Fibroblast of skin of right quadriceps (primary cell): ENCODE data around the gene SALL1.

Experiments
- DNase-seq: peaks from one replicate; pipeline ENCODE4 v3.0.0-alpha.2; 2013

The SALL1 gene

DNA sequence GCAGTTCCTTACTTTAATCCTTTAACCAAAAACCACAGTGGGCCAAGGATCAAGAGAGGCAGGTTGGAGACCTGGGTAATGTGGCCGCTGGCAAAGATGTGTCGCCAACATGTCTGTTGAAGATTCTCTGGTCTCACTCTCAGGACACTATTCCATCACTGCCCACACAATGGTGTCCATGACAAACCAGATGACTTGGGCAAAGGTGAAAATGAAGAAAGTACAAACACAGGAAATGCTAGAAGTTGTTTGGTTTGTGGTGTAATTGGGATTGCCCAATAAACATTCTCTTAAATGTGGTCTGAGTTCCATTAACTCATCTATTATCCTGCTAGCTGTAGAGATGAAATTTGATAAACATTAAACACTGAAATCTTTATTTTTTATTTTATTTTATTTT is 43.3 kb downstream of the SALL1 start:
- no peak for DNase-seq

DNA sequence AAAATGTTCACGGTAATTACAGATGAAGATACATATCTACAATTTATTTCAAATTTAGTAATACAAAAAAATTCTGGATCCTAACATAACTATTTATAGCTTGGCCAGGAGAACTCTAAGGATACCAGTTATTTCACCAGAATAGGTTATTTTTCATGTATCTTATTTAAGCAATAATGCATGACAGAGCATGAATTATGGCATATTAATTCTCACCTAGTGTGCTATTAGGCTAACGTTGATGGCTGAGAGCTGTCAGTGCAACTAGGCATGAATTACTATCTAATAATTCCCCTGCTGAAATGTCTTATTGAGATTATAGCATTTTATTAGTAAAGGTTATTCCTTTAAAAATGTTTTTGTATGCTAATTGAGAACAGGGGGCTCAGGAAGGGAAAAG is 44.5 kb downstream of the SALL1 start:
- DNase-seq = no peak

DNA sequence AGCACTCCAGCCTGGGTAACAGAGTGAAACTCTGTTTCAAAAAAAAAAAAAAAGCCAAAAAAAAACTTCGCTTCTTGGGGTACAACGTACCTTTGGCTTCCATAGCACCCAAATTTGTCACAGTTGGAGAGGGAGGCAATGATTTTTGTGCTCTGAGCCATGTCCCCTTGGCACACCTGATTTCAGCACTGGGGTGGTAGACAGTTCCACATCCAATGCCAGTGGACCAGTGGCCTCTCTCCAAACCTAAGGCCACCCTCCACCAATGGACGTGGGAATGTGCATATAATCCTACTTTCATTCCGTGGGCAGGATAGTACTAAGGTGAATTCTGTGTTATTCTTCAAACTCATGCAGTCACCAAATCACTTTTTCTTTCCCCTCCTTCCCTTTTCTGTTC is 47.5 kb downstream of the SALL1 start:
- DNase-seq = no peak

DNA sequence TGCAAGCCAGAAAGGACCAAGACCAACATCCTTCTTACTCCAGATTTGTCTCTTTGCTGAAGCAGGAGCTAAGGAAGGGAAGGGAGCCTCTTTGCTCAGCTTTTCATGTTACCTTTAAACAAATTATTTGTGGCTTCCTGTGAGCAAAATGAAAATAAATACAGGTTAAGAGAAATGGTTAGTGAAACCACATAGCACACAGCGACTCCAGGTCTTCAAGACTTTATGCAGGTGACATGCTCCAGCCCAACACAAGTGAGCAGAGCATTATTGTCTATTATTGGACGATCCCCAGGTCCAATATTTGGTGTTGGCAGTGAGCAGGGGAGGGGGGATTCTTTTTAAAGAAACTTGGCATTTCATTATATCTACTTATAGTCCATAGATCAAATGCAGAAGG is 53.3 kb downstream of the SALL1 start:
- DNase-seq = no peak

DNA sequence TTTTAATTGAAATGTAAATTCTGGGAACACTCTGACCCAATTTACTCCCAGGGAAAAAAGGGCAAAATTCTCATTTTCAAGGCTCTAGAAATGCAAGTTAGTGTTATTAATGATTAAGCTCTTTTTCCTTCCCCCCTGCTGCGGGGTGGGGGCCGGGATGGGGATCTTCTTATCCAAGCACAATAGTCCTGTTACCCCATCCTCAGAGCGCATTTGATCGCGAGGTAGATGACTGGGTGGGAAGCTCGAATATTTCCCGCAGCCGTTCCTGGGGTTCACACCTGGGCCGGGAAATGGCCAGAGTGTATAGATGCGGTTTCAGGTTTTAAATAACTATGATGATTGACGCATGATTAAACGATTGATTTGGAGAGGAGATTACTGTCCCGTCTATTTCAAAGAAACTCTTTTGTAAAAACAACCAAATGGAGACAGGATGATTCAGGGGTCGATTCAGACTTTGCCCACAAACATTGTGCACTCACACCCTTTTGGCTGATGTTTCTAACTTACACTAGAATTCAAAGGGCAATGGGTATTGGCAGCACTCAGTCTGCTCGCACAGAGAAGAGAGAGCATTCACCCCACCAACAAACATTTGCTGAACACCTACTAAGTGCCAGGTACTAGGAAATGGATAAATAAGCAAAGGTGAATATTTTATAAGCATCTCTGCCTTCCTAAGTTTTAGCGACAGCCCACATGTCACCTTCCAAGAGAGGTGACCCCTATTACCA is 55.0 kb downstream of the SALL1 start:
- DNase-seq = no peak

DNA sequence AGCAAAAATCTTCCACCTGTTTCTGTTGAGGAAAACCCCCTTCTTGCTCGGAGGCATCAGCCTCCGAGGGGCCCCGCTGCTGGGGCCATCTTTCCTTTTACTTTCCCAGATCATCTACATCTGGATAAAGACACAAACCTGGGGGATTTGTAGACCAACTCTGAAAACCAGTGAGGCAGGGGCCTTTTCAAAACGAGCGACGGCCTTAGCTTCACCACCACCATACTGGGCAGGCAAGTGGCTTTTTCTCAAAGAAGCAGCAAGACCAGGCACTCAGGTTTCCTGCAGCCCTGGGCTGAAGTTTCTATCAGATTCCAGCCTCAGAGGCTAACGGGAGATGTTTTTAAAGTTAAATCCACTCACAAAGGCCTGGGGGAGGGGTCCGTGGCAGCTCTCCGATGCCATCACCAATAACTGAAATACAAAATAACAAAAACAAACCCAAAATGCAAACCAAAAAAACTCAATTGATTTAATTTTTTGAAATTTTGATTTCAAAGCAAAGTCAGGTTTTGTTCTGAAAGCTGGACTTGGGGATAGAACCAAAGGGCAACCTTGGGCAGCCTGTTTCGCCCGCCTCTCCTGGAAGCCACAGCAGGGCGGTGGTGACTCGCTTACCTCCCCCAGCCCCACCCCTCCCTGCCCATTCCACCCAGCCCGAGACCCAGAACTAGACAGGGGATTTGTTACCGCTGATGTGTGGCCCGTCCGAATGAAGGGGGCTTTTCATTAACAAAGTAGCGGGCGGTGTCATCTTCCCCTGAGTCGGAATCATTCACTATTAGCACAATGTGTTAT is 55.8 kb downstream of the SALL1 start:
- DNase-seq = no peak

DNA sequence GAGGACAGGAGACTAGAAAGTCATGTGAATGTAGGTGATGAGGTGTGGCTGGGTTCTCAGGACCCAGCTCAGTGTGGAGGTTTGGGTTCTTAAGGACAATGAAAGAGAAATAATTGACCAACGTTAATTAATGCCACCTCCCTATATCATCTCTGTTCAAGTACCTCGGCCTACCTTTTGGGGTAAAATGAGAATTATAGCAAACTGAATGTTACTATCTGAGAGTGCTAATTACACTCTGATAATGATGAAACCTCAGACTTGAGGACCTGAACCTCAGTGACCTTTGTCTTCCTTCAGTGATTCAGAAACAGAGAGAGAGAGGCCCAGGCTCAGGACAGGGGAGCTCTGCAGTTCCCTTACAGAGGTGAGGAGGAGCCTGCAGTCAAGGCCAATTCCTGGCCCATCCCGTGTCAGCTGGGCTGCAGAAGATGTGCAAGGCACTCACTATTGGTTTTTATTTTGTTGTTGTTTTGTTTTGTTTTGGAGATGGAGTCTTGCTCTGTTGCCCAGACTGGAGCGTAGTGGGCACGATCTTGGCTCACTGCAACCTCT is 57.3 kb downstream of the SALL1 start:
- no peak for DNase-seq
